ENCODE results near the gene FSHR.

DNA sequence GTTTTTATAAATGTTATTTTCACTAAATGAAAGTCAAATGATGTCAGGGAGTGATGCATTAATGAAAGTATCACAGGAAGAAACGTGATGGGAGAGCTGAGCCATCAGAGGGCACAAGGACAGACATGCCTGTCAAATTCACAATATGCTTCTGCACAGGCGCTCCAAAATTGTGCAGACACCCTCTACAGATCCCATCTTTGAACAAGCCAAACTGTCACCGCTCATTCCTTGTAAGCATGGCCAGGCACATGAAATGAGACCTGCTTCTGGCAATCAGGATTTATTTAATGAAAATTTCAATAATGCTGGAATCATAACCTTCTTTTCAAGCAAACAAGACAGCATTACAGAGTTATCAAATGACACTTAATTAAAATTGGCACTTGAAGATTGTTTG, 20.4 kb upstream of the FSHR start:
- TF ChIP-seq, protein P1, sequence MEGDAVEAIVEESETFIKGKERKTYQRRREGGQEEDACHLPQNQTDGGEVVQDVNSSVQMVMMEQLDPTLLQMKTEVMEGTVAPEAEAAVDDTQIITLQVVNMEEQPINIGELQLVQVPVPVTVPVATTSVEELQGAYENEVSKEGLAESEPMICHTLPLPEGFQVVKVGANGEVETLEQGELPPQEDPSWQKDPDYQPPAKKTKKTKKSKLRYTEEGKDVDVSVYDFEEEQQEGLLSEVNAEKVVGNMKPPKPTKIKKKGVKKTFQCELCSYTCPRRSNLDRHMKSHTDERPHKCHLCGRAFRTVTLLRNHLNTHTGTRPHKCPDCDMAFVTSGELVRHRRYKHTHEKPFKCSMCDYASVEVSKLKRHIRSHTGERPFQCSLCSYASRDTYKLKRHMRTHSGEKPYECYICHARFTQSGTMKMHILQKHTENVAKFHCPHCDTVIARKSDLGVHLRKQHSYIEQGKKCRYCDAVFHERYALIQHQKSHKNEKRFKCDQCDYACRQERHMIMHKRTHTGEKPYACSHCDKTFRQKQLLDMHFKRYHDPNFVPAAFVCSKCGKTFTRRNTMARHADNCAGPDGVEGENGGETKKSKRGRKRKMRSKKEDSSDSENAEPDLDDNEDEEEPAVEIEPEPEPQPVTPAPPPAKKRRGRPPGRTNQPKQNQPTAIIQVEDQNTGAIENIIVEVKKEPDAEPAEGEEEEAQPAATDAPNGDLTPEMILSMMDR (IDR thresholded peaks at IDR 0.05; ENCODE audit: low read depth, low read length, missing input control), result no peak
- TF ChIP-seq GABPA (IDR thresholded peaks at IDR 0.05 in 1 of 2, conservative IDR thresholded peaks at IDR 0.05 in 1 of 2) (no peak), FOXA1 (IDR thresholded peaks at IDR 0.05) (no peak), MAX (IDR thresholded peaks at IDR 0.05) (no peak), YY1 (IDR thresholded peaks at IDR 0.05) (no peak), RAD21 (IDR thresholded peaks at IDR 0.05) (no peak)
